HCT116 (cell line): Measurements from ENCODE around the gene RAP1A. TPM values are rescaled to one million over a fixed set of nuclear protein-coding genes. Genes with fewer than 3 reads are reported as not detected.

Source experiments
- ATAC-seq: fragments of 200-7000 bp; cut with Tn5 transposase; 2 replicates; pipeline ENCODE4 v1.9.1; 2020; ENCODE audit warnings: mild to moderate bottlenecking, moderate library complexity
- BruUV-seq: library from RNA; stranded (reverse); fragments of 400-500 nt; replicated peaks from 2 replicates; lab custom pipeline; 2021; lab: Mats Ljungman, UMichigan
- CTCF ChIA-PET: fragments of 300-600 bp; sonication (Branson Sonifier 250); formaldehyde crosslinking; loops from one replicate; lab custom pipeline; 2021; ENCODE audit warnings: antibody characterized with exemption; lab: Charles Lee
- POLR2A ChIA-PET: fragments of 300-600, 350-600 bp; sonication (Branson Sonifier 250); formaldehyde crosslinking; loops from one replicate; lab custom pipeline; 2021; ENCODE audit warnings: antibody characterized with exemption; lab: Charles Lee
- RAD21 ChIA-PET, 2 experiments: fragments of 300-600 bp; sonication (Branson Sonifier 250); formaldehyde crosslinking; loops; one replicate each; lab custom pipeline; 2023; ENCODE audit warnings: low total read pairs in 2 of 2; ENCODE audit not compliant: uncharacterized antibody in 2 of 2, unreplicated experiment in 2 of 2, low non-redundant PET in 1 of 2; lab: Charles Lee
- DNase-seq: peaks from one replicate; pipeline ENCODE4 v3.0.0-alpha.2; 2010; ENCODE audit warnings: low read depth, low spot score
- H2AFZ ChIP-seq: fragments of 200-600 bp; shearing (Covaris generic), sonication (generic); 2 replicates; pipeline ENCODE4 v1.6.1; 2017; ENCODE audit warnings: low read depth, mixed run types, mixed read lengths, antibody characterized with exemption, low read length; ENCODE audit not compliant: poor library complexity, severe bottlenecking
- H3K27ac ChIP-seq: 2 replicates; pipeline ENCODE4 v1.5.1; 2012; ENCODE audit warnings: low read depth, low read length
- H3K27me3 ChIP-seq: fragments of 200-600 bp; sonication (generic); 2 replicates; pipeline ENCODE4 v1.6.1; 2016; ENCODE audit warnings: mixed run types, low read length, mixed read lengths; ENCODE audit not compliant: insufficient read depth
- H3K36me3 ChIP-seq, 2 experiments: fragments of 200-500 bp in 1 of 2; fragments of 200-600 bp in 1 of 2; sonication (Bioruptor generic) in 1 of 2; sonication (generic) in 1 of 2; 2 replicates each; pipeline versions ENCODE4 v1.5.1 to v1.6.1; 2014 to 2016; ENCODE audit warnings: low read length in 2 of 2, inconsistent platforms in 1 of 2, mixed read lengths in 1 of 2, mixed run types in 1 of 2; ENCODE audit not compliant: insufficient read depth in 2 of 2, control insufficient read depth in 1 of 2
- H3K4me1 ChIP-seq, 2 experiments: fragments of 200-600 bp in 1 of 2; sonication (generic) in 1 of 2; 2 replicates each; pipeline versions ENCODE4 v1.5.1 to v1.6.1; 2012 to 2017; ENCODE audit warnings: low read length in 2 of 2, inconsistent platforms in 1 of 2, mild to moderate bottlenecking in 1 of 2, mixed read lengths in 1 of 2, mixed run types in 1 of 2, moderate library complexity in 1 of 2; ENCODE audit not compliant: insufficient read depth in 2 of 2, control insufficient read depth in 1 of 2
- H3K4me2 ChIP-seq: fragments of 200-600 bp; sonication (generic); 2 replicates; pipeline ENCODE4 v1.6.1; 2017; ENCODE audit warnings: mixed run types, low read length, mixed read lengths
- H3K4me3 ChIP-seq, 2 experiments: fragments of 200-600 bp in 1 of 2; sonication (generic) in 1 of 2; replicated peaks in 1 of 2; 2 replicates each; pipeline ENCODE4 v1.5.1; 2011 to 2016; ENCODE audit warnings: low read length in 2 of 2, control low read depth in 1 of 2, low read depth in 1 of 2, mild to moderate bottlenecking in 1 of 2, mixed read lengths in 1 of 2, mixed run types in 1 of 2
- H3K79me2 ChIP-seq: fragments of 200-600 bp; sonication (generic); 2 replicates; pipeline ENCODE4 v1.6.1; 2017; ENCODE audit warnings: mild to moderate bottlenecking, mixed run types, low read length, moderate library complexity, mixed read lengths; ENCODE audit not compliant: insufficient read depth
- H3K9ac ChIP-seq: fragments of 200-600 bp; sonication (generic); 2 replicates; pipeline ENCODE4 v1.6.1; 2016; ENCODE audit warnings: low read length, mixed read lengths
- H3K9me2 ChIP-seq: fragments of 200-600 bp; sonication (generic), shearing (Covaris generic); 2 replicates; pipeline ENCODE4 v1.6.1; 2017; ENCODE audit warnings: mixed run types, mild to moderate bottlenecking, moderate library complexity; ENCODE audit not compliant: insufficient read depth
- H3K9me3 ChIP-seq, 2 experiments: fragments of 200-500 bp in 1 of 2; fragments of 200-600 bp in 1 of 2; sonication (Bioruptor generic) in 1 of 2; sonication (generic) in 1 of 2; 2 replicates each; pipeline ENCODE4 v1.6.1; 2014 to 2017; ENCODE audit warnings: low read length in 2 of 2, mixed read lengths in 2 of 2, inconsistent platforms in 1 of 2, low read depth in 1 of 2, mild to moderate bottlenecking in 1 of 2, mixed run types in 1 of 2, moderate library complexity in 1 of 2; ENCODE audit not compliant: control insufficient read depth in 1 of 2, insufficient read depth in 1 of 2
- H4K20me1 ChIP-seq: fragments of 200-600 bp; sonication (generic), shearing (Covaris generic); 2 replicates; pipeline ENCODE4 v1.6.1; 2017; ENCODE audit warnings: mixed run types, mild to moderate bottlenecking, moderate library complexity; ENCODE audit not compliant: insufficient read depth
- CBX3 ChIP-seq: IDR thresholded peaks from 2 replicates; pipeline ENCODE4 v1.6.1; 2012; ENCODE audit warnings: low read depth
- CTCF ChIP-seq, 3 experiments: fragments of 200-600 bp in 1 of 3; sonication (generic) in 1 of 3; IDR thresholded peaks in 2 of 3; conservative IDR thresholded peaks in 1 of 3; 2 replicates each; pipeline ENCODE4 v1.5.1; 2012 to 2017; ENCODE audit warnings: low read depth in 2 of 3, low read length in 2 of 3, antibody characterized with exemption in 1 of 3, borderline replicate concordance in 1 of 3, control low read depth in 1 of 3, mild to moderate bottlenecking in 1 of 3, mixed read lengths in 1 of 3, mixed run types in 1 of 3, moderate library complexity in 1 of 3; ENCODE audit not compliant: insufficient read depth in 1 of 3
- FOSL1 ChIP-seq: IDR thresholded peaks from 2 replicates; pipeline ENCODE4 v1.6.1; 2012; ENCODE audit warnings: low read depth
- POLR2AphosphoS5 ChIP-seq: IDR thresholded peaks from 2 replicates; pipeline ENCODE4 v1.6.1; 2011; ENCODE audit warnings: mild to moderate bottlenecking, low read depth, low read length, moderate library complexity
- REST ChIP-seq: IDR thresholded peaks from 2 replicates; pipeline ENCODE4 v1.6.1; 2012; ENCODE audit warnings: low read depth
- SRF ChIP-seq: IDR thresholded peaks from 2 replicates; pipeline ENCODE4 v1.6.1; 2012; ENCODE audit warnings: low read depth
- TCF7L2 ChIP-seq: IDR thresholded peaks from 2 replicates; pipeline ENCODE4 v1.7.0; 2011; ENCODE audit warnings: borderline replicate concordance, inconsistent platforms; ENCODE audit not compliant: insufficient read depth, insufficient read length; ENCODE audit errors: extremely low read depth
- ZFX ChIP-seq: fragments of 450-650 bp; IDR thresholded peaks from 2 replicates; pipeline ENCODE4 v1.6.1; 2017
- intact Hi-C: fragments of 100-400 bp; cut with micrococcal nuclease; formaldehyde crosslinking; loops from 2 replicates; pipeline ENCODE4 v1.10.0; 2022
- total RNA-seq: library from RNA; stranded (reverse); gene quantifications from one replicate; pipeline ENCODE4 v1.2.1, GENCODE V29; 2021; ENCODE audit not compliant: unreplicated experiment
- TF ChIP-seq, protein P1 (sequence below): IDR thresholded peaks from 2 replicates; pipeline ENCODE4 v1.6.1; 2012

RAP1A gene
- total RNA-seq, 1 experiment from 2014 or later = 46.2 TPM

GRCh38 chr1:111660204-111661150 lies 40.9 kb downstream of the RAP1A start:
- no TSS peak for BruUV-seq
- Histone ChIP-seq H3K79me2 (peaks cover 38% of the 10 kb centered on the region), H3K4me1 (no peaks in the 10 kb centered on the region), H3K4me2 (no peak overlapping the region), H3K9me2 (no peaks in the 10 kb centered on the region), H3K9me3 (no peaks in the 10 kb centered on the region), H3K27me3 (no peaks in the 10 kb centered on the region), H2AFZ (no peak overlapping the region), H4K20me1 (peaks cover 6% of the 10 kb centered on the region; the same call in 1 of the 2 replicates), H3K36me3 (no peaks in the 10 kb centered on the region), H3K27ac (no peak overlapping the region), H3K4me3 (no peak overlapping the region), H3K9ac (no peak overlapping the region)
- intact Hi-C loops = no loop called here
- TF ChIP-seq CTCF (IDR thresholded peaks at IDR 0.05 in 2 of 3, conservative IDR thresholded peaks at IDR 0.05 in 1 of 3; ENCODE audit: borderline replicate concordance in 1 of 3, insufficient read depth in 1 of 3, low read depth in 2 of 3, low read length in 2 of 3) = no peak
- CTCF ChIA-PET = no interaction called here
- POLR2A ChIA-PET = no interaction called here
- RAD21 ChIA-PET = no interaction called here
- DNase-seq = no peak
- ATAC-seq = no peak

DNA sequence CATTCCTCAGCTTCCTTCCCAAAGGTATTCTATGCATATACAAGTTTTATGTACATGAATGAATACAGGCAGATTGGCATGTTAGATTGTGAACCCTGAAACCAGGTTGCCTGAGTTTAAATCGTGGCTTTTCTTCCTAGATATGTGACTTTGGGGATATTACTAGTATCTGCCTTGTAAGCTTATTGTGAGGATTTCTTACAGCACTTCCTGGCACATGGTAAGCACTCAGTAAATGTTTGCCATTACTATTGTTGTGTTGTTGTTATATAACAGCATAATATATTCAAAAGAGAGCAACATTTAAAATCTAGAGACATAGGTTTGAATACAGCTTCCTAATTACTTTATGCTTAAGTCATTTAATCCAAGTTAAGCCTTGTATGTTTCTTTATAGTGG lies 45.1 kb downstream of the RAP1A start:
- BruUV-seq = no TSS peak
- H2AFZ ChIP-seq = no peak overlapping the region
- POLR2A ChIA-PET = no interaction called here
- H3K36me3 ChIP-seq = no peaks in the 10 kb centered on the region
- H3K9ac ChIP-seq = no peak overlapping the region
- DNase-seq = no peak
- ATAC-seq = no peak
- intact Hi-C loops = no loop called here
- H4K20me1 ChIP-seq = no peaks in the 10 kb centered on the region; the same call in 1 of the 2 replicates
- RAD21 ChIA-PET = no interaction called here
- H3K4me1 ChIP-seq = no peaks in the 10 kb centered on the region
- H3K27me3 ChIP-seq = no peaks in the 10 kb centered on the region
- no peak overlapping the region for H3K4me2 ChIP-seq
- H3K27ac ChIP-seq = no peak overlapping the region
- CTCF ChIA-PET = interaction anchor here (1.1 to 1.2 kb wide), 2 partner anchors 50 to 156 kb away, joined by 4 to 5 read pairs; no protein-coding TSS in a partner anchor
- no peaks in the 10 kb centered on the region for H3K9me3 ChIP-seq
- TF ChIP-seq ZFX = no peak
- TF ChIP-seq CBX3 = no peak
- TF ChIP-seq POLR2AphosphoS5 = no peak
- TF ChIP-seq REST = no peak
- TF ChIP-seq, protein P1, sequence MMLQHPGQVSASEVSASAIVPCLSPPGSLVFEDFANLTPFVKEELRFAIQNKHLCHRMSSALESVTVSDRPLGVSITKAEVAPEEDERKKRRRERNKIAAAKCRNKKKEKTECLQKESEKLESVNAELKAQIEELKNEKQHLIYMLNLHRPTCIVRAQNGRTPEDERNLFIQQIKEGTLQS = no peak
- no peak for TF ChIP-seq TCF7L2
- TF ChIP-seq FOSL1 = no peak
- TF ChIP-seq SRF = no peak
- no peak overlapping the region for H3K4me3 ChIP-seq
- H3K9me2 ChIP-seq = no peaks in the 10 kb centered on the region
- peaks cover 29% of the 10 kb centered on the region for H3K79me2 ChIP-seq
